Upper lobe of left lung (tissue), 4 donors: ENCODE measurements around the gene CNTD1.

Experiments
- POLR2A ChIP-seq, 4 donors: fragments of 450-650 bp; IDR thresholded peaks; one replicate each; pipeline ENCODE4 v1.5.1; 2016 to 2017; ENCODE audit warnings: antibody characterized with exemption in 4 of 4, mild to moderate bottlenecking in 2 of 4
- TF ChIP-seq, protein P1 (sequence below), 6 experiments: fragments of 450-650 bp in 4 of 6; fragments of 200-600 bp in 2 of 6; sonication (generic) in 2 of 6; IDR thresholded peaks; one replicate each; pipeline ENCODE4 v1.5.1; 2016 to 2019; ENCODE audit warnings: antibody characterized with exemption in 6 of 6

DNA sequence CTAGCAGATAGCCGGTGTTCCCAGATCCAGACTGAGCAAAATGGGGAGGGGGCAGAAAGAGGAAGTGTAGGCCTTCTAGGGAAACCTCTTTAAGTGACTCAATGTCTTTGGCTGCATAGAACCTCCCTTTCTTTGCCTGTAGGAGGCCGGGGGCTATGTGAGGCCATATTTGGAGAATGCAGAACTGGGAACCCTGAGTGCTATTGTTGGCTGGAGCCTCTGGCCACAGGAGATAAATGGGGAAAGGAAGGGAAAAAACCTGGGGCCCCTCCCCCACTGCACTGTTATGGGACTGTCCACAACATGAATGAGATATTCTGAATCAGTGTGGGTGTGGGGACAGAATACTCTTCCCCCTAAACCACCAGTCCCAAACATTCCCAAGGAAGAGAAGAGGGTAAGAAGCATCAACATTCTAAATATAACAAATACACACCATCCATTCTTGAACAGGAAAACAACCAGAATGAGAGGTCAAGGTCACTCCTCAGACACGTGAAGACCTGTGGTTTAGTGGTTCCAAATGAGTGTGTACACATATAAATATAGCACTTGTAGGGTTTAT lies 23.0 kb upstream of the CNTD1 start:
- TF ChIP-seq, protein P1, sequence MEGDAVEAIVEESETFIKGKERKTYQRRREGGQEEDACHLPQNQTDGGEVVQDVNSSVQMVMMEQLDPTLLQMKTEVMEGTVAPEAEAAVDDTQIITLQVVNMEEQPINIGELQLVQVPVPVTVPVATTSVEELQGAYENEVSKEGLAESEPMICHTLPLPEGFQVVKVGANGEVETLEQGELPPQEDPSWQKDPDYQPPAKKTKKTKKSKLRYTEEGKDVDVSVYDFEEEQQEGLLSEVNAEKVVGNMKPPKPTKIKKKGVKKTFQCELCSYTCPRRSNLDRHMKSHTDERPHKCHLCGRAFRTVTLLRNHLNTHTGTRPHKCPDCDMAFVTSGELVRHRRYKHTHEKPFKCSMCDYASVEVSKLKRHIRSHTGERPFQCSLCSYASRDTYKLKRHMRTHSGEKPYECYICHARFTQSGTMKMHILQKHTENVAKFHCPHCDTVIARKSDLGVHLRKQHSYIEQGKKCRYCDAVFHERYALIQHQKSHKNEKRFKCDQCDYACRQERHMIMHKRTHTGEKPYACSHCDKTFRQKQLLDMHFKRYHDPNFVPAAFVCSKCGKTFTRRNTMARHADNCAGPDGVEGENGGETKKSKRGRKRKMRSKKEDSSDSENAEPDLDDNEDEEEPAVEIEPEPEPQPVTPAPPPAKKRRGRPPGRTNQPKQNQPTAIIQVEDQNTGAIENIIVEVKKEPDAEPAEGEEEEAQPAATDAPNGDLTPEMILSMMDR (IDR thresholded peaks at IDR 0.05) = no peak
- TF ChIP-seq POLR2A (IDR thresholded peaks at IDR 0.05) = no peak
